Measurements from ENCODE around the gene NEDD4. TPM values are rescaled to one million over a fixed set of nuclear protein-coding genes. Genes with fewer than 3 reads are reported as not detected.

NEDD4 gene
- total RNA-seq, 1 donor from 2014 or later = 6.1 TPM

DNA sequence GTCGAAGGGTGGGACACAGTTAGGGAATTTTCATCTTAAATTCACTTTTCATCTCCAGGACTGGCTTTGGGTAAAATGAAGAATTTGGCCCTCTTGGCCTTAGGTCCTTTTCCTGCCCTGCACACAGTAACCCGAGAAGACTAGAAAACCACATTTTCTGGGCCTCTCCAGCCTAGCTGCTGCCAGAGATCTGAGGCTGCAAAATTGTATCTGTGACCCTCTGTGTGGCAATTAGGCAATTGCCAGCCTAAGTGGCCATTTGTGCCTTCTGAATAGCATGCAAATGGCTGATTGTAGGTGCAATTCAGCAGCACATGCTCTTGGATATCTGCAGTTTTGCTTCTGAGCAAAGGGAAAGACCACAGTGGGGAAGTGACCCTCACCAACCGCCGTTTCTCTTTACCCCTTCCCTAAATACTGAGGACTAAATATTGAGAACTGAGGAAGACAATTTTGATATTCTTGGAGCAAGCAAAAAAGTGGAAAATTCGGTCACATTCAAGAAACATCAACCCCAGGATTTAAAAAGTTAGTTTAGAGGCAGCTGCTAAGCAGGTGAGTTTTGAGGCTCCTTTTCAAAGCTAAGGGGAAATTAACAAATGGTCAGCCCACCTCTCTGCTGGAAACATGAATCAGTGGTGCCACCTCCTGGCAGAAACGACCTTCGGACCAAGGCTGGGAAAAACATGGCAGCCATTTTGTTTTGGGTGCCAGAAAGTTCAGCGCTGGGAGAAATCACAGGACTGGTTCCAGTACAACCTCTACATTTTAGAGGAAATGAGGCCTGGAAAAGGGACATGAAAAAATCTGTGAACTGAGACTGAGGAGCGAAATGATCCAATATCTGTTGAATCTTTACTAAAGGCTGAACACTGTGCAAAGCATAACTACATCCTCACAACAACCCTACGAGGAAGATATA lies 193.9 kb downstream of the NEDD4 start:
- no peak for DNase-seq (ENCODE audit: low spot score in 2 of 2)
- Histone ChIP-seq H3K27ac (no peak overlapping the region), H3K36me3 (no peaks in the 10 kb centered on the region), H3K4me1 (no peaks in the 10 kb centered on the region), H3K27me3 (no peaks in the 10 kb centered on the region), H3K4me3 (no peak overlapping the region), H3K9me3 (no peaks in the 10 kb centered on the region)
- TF ChIP-seq, protein P1, sequence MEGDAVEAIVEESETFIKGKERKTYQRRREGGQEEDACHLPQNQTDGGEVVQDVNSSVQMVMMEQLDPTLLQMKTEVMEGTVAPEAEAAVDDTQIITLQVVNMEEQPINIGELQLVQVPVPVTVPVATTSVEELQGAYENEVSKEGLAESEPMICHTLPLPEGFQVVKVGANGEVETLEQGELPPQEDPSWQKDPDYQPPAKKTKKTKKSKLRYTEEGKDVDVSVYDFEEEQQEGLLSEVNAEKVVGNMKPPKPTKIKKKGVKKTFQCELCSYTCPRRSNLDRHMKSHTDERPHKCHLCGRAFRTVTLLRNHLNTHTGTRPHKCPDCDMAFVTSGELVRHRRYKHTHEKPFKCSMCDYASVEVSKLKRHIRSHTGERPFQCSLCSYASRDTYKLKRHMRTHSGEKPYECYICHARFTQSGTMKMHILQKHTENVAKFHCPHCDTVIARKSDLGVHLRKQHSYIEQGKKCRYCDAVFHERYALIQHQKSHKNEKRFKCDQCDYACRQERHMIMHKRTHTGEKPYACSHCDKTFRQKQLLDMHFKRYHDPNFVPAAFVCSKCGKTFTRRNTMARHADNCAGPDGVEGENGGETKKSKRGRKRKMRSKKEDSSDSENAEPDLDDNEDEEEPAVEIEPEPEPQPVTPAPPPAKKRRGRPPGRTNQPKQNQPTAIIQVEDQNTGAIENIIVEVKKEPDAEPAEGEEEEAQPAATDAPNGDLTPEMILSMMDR (IDR thresholded peaks at IDR 0.05) = no peak
- intact Hi-C loops (cut with DNase I) = no loop called here

DNA sequence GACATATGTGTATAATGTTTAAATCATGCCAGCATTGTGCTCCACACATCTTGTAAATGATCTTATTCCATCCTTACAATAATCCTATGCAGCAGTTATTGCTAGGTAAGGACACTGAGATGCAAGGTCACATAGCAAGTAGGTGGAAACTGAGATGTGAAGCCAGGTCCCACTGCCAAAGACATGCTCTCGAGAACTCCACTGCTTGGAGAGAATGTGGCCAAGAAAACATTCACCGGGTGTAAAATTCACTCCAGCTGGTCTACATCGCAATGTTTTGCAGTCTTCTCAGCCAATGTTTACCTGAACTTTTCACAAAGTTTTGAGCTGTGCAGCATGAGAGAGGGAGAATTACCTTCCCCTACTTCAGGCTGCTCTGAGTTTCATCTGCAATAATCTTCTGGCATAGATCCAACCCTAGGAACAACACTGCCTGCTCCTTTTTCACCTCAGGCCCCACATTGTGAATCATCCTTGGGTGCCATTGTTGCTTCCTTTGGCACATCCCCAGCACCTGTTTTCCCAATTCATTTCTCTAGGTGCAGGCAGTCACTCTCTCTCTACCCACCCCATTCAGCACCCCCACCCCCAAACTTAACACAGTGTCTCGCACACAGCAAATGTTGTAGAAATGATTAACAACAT lies 197.0 kb downstream of the NEDD4 start:
- TF ChIP-seq, protein P1 (IDR thresholded peaks at IDR 0.05) = no peak
- intact Hi-C loops (cut with DNase I) = no loop called here
- DNase-seq (ENCODE audit: low spot score in 2 of 2) = no peak
- Histone ChIP-seq H3K4me3 (no peak overlapping the region), H3K9me3 (no peaks in the 10 kb centered on the region), H3K36me3 (no peaks in the 10 kb centered on the region), H3K27me3 (no peaks in the 10 kb centered on the region), H3K27ac (no peak overlapping the region), H3K4me1 (no peaks in the 10 kb centered on the region)

DNA sequence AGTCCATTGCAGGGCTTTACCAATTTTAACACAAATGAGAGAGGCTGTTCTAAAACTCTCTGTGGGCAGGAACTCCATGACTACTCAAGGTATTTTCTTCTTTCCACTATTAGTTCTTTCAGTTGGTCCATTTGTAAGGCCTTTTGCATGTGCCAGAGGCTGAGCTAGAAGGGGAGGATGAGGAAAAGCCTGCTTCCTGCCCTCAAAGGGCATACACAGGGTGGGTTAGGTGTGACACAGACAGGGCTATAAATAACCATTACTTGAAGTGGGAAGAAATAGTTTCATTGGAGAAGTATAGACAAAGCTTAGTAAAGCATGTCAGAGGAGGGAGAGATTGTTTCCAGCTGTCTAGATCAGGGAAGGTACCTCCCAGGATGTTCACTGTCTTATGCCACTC lies 198.4 kb downstream of the NEDD4 start:
- TF ChIP-seq, protein P1 (IDR thresholded peaks at IDR 0.05) = no peak
- no peak for DNase-seq (ENCODE audit: low spot score in 2 of 2)
- Histone ChIP-seq H3K4me3 (no peak overlapping the region), H3K4me1 (no peaks in the 10 kb centered on the region), H3K9me3 (no peaks in the 10 kb centered on the region), H3K27ac (no peak overlapping the region), H3K27me3 (no peaks in the 10 kb centered on the region), H3K36me3 (no peaks in the 10 kb centered on the region)
- intact Hi-C loops (cut with DNase I) = no loop called here

DNA sequence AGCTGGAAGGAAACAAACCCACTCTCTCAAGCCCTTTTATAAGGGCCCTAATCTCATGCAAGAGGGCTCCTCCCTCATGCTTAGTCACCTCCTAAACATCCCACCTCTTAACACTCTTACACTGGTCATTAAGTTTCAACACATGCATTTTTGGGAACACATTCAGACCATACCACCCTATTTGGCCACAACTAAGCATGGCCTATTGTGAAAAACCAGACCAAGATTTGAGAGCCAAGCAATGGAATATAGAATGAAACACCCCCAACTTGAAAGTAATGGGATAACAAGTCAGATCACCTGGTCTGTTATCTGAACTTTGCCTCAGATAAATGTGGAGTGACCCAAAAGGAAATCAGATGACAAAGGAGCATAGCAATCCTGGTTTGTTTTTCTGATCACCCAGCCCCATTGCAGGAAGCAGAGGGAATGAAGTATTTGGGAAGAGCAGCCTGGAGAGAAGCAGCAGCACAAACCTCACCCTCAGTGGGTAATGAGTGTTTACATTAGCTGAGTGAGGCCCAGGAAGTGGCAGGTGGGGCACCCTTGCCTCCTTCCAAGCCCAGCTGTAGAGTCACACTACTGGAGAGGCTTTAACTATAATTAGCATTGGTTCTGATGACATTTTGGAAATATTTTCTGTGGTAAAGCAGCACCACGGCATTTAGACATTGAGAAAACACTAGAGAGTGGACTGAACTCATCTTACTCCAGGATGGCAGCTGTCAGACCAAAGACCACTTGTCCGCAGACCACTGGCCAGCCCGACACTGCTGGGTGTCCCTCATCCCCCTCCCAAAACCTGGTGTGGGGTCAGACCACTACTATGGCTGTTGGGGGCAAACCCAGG lies 201.6 kb downstream of the NEDD4 start:
- DNase-seq (ENCODE audit: low spot score in 2 of 2) = no peak
- no peak overlapping the region for H3K4me3 ChIP-seq
- no peaks in the 10 kb centered on the region for H3K36me3 ChIP-seq
- intact Hi-C loops (cut with DNase I) = no loop called here
- TF ChIP-seq, protein P1 (IDR thresholded peaks at IDR 0.05) = no peak
- no peaks in the 10 kb centered on the region for H3K27me3 ChIP-seq
- no peak overlapping the region for H3K27ac ChIP-seq
- no peaks in the 10 kb centered on the region for H3K4me1 ChIP-seq
- no peaks in the 10 kb centered on the region for H3K9me3 ChIP-seq

DNA sequence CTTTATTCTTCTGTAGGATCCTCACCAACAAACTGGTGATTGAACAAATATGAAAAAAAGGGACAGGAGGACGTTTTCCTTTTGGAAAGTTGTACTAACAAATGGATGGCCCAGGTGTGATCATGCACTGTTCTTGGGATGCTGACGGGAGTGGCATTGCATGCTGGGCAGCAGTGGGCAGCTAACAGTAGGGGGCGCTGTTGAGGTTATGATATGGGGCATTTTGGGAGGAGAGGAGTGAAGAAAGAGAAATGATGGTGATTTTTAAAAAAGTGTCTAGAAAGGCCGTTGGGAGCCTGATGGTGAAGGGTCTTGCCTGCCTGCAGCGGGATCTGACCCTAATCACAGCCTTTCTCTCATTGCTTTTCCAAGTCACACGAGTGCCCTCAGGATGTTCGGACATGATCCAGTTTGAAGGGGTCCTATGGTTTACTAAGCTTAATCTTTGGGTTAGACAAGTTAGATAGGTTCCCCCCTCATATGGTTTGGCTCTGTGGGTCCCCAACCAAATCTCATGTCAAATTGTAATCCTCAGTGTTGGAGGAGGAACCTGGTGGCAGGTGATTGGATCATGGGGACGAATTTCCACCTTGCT lies 204.2 kb downstream of the NEDD4 start:
- Histone ChIP-seq H3K36me3 (no peaks in the 10 kb centered on the region), H3K4me3 (no peak overlapping the region), H3K27ac (no peak overlapping the region), H3K9me3 (no peaks in the 10 kb centered on the region), H3K4me1 (no peaks in the 10 kb centered on the region), H3K27me3 (no peaks in the 10 kb centered on the region)
- no peak for DNase-seq (ENCODE audit: low spot score in 2 of 2)
- TF ChIP-seq, protein P1 (IDR thresholded peaks at IDR 0.05) = peak in 1 of 3 experiments; percentile 47
- intact Hi-C loops (cut with DNase I) = no loop called here

Data from ascending aorta (tissue), 2 donors.